H9 (cell line): ENCODE results near the gene KCNMA1. TPM values are rescaled to one million over a fixed set of nuclear protein-coding genes. Genes with fewer than 3 reads are reported as not detected.
A peak's percentile ranks its signal among the peaks of the same experiment; 100 is the strongest.

Experiments
- DNase-seq: peaks from one replicate; pipeline ENCODE4 v3.0.0-alpha.2; 2017
- H2AFZ ChIP-seq: one replicate; pipeline ENCODE4 v1.6.1; 2013; ENCODE audit warnings: mild to moderate bottlenecking, low read length, control low read depth, moderate library complexity
- H2AK5ac ChIP-seq: 2 replicates; pipeline ENCODE4 v1.6.1; 2013; ENCODE audit warnings: low read length, control low read depth, mixed read lengths; ENCODE audit not compliant: insufficient read length
- H2BK120ac ChIP-seq: one replicate; pipeline ENCODE4 v1.6.1; 2013; ENCODE audit warnings: low read depth, mild to moderate bottlenecking, low read length, control low read depth, inconsistent platforms; ENCODE audit not compliant: poor library complexity, severe bottlenecking
- H2BK12ac ChIP-seq: 2 replicates; pipeline ENCODE4 v1.6.1; 2013; ENCODE audit warnings: low read length, control low read depth, mixed read lengths, low read depth; ENCODE audit not compliant: insufficient read length
- H2BK15ac ChIP-seq: 2 replicates; pipeline ENCODE4 v1.6.1; 2013; ENCODE audit warnings: low read depth, low read length, control low read depth
- H2BK20ac ChIP-seq: one replicate; pipeline ENCODE4 v1.6.1; 2013; ENCODE audit warnings: low read depth, mild to moderate bottlenecking, low read length, control low read depth, inconsistent platforms; ENCODE audit not compliant: poor library complexity, severe bottlenecking
- H2BK5ac ChIP-seq: 2 replicates; pipeline ENCODE4 v1.6.1; 2013; ENCODE audit warnings: low read length, control low read depth, mixed read lengths; ENCODE audit not compliant: insufficient read length
- H3K14ac ChIP-seq: 2 replicates; pipeline ENCODE4 v1.6.1; 2013; ENCODE audit warnings: low read length, control low read depth; ENCODE audit not compliant: insufficient read depth
- H3K18ac ChIP-seq: 2 replicates; pipeline ENCODE4 v1.6.1; 2013; ENCODE audit warnings: low read depth, mild to moderate bottlenecking, mixed read lengths, low read length, control low read depth; ENCODE audit not compliant: insufficient read length
- H3K23ac ChIP-seq: 2 replicates; pipeline ENCODE4 v1.6.1; 2013; ENCODE audit warnings: low read length, control low read depth, mixed read lengths, low read depth; ENCODE audit not compliant: insufficient read length
- H3K23me2 ChIP-seq: 2 replicates; pipeline ENCODE4 v1.6.1; 2013; ENCODE audit warnings: low read depth, mild to moderate bottlenecking, mixed read lengths, low read length, control low read depth; ENCODE audit not compliant: insufficient read length, poor library complexity, severe bottlenecking
- H3K27ac ChIP-seq: 2 replicates; pipeline ENCODE4 v1.5.1; 2013; ENCODE audit warnings: low read length, control low read depth, mixed read lengths, low read depth; ENCODE audit not compliant: insufficient read length
- H3K27me3 ChIP-seq: 2 replicates; pipeline ENCODE4 v1.6.1; 2013; ENCODE audit warnings: low read length, control low read depth, inconsistent platforms; ENCODE audit not compliant: insufficient read depth
- H3K4ac ChIP-seq: 2 replicates; pipeline ENCODE4 v1.6.1; 2013; ENCODE audit warnings: low read depth, mild to moderate bottlenecking, control low read depth, inconsistent platforms, low read length, moderate library complexity
- H3K4me1 ChIP-seq: 2 replicates; pipeline ENCODE4 v1.6.1; 2013; ENCODE audit warnings: low read length, control low read depth, inconsistent platforms; ENCODE audit not compliant: insufficient read depth
- H3K4me2 ChIP-seq: 2 replicates; pipeline ENCODE4 v1.6.1; 2013; ENCODE audit warnings: low read length, control low read depth, mixed read lengths; ENCODE audit not compliant: insufficient read length, insufficient read depth
- H3K56ac ChIP-seq: 2 replicates; pipeline ENCODE4 v1.6.1; 2013; ENCODE audit warnings: low read depth, mild to moderate bottlenecking, mixed read lengths, low read length, control low read depth; ENCODE audit not compliant: insufficient read length
- H3K79me1 ChIP-seq: 2 replicates; pipeline ENCODE4 v1.6.1; 2013; ENCODE audit warnings: low read depth, mild to moderate bottlenecking, moderate library complexity, low read length, control low read depth, inconsistent platforms; ENCODE audit not compliant: insufficient read depth, poor library complexity, severe bottlenecking
- H3K79me2 ChIP-seq: 2 replicates; pipeline ENCODE4 v1.6.1; 2013; ENCODE audit warnings: low read length, control low read depth, inconsistent platforms; ENCODE audit not compliant: insufficient read depth
- H3K9ac ChIP-seq: 2 replicates; pipeline ENCODE4 v1.6.1; 2013; ENCODE audit warnings: low read length, control low read depth, mixed read lengths; ENCODE audit not compliant: insufficient read length; ENCODE audit errors: extremely low read depth
- H3K9me3 ChIP-seq: one replicate; pipeline ENCODE4 v1.6.1; 2013; ENCODE audit warnings: low read depth, low read length, inconsistent platforms; ENCODE audit not compliant: control insufficient read depth
- H3T11ph ChIP-seq: one replicate; pipeline ENCODE4 v1.6.1; 2013; ENCODE audit warnings: mild to moderate bottlenecking, low read length, control low read depth, inconsistent platforms
- H4K20me1 ChIP-seq: one replicate; pipeline ENCODE4 v1.6.1; 2013; ENCODE audit not compliant: control insufficient read depth, insufficient read length, insufficient read depth
- H4K5ac ChIP-seq: 2 replicates; pipeline ENCODE4 v1.6.1; 2013; ENCODE audit warnings: low read depth, mild to moderate bottlenecking, mixed read lengths, low read length, control low read depth; ENCODE audit not compliant: insufficient read length
- H4K8ac ChIP-seq: replicated peaks from 2 replicates; pipeline ENCODE4 v1.6.1; 2013; ENCODE audit warnings: low read length, control low read depth, mixed read lengths, low read depth; ENCODE audit not compliant: insufficient read length
- H4K91ac ChIP-seq: 2 replicates; pipeline ENCODE4 v1.6.1; 2013; ENCODE audit warnings: low read depth, mild to moderate bottlenecking, moderate library complexity, mixed read lengths, low read length, control low read depth; ENCODE audit not compliant: insufficient read length
- H3K27ac Mint-ChIP-seq, 3 experiments: 2 replicates in 2 of 3; 3 replicates in 1 of 3; pipeline ENCODE4 v1.8.0; 2020 to 2021; ENCODE audit warnings: mixed read lengths in 3 of 3, mild to moderate bottlenecking in 1 of 3, moderate library complexity in 1 of 3
- H3K27me3 Mint-ChIP-seq: 2 replicates; pipeline ENCODE4 v1.8.0; 2021; ENCODE audit warnings: low read depth, mild to moderate bottlenecking, moderate library complexity, mixed read lengths
- H3K36me3 Mint-ChIP-seq, 3 experiments: 2 replicates in 2 of 3; 3 replicates in 1 of 3; pipeline ENCODE4 v1.8.0; 2020 to 2021; ENCODE audit warnings: low read depth in 3 of 3, mixed read lengths in 3 of 3; ENCODE audit not compliant: insufficient read depth in 1 of 3
- H3K4me1 Mint-ChIP-seq, 2 experiments: 2 replicates each; pipeline ENCODE4 v1.8.0; 2020; ENCODE audit warnings: mixed read lengths in 2 of 2
- H3K4me3 Mint-ChIP-seq, 2 experiments: 2 replicates in 1 of 2; 3 replicates in 1 of 2; pipeline ENCODE4 v1.8.0; 2020 to 2021; ENCODE audit warnings: mild to moderate bottlenecking in 2 of 2, mixed read lengths in 2 of 2, moderate library complexity in 1 of 2
- H3K9me3 Mint-ChIP-seq, 2 experiments: 2 replicates in 1 of 2; 3 replicates in 1 of 2; pipeline ENCODE4 v1.8.0; 2020; ENCODE audit warnings: mild to moderate bottlenecking in 2 of 2, mixed read lengths in 2 of 2, moderate library complexity in 1 of 2
- WGBS: extraction: QIAGEN DNeasy Blood & Tissue Kit; methylation state at CpG from one replicate; pipeline ENCODE4 v1.1.7; 2013; ENCODE audit warnings: missing lambda C conversion rate, low lambda C conversion rate, mixed read lengths; ENCODE audit not compliant: insufficient read length; ENCODE audit errors: extremely low coverage; 5-methylcytosine and 5-hydroxymethylcytosine counted together
- total RNA-seq: library from RNA; stranded (reverse); gene quantifications from 2 replicates; pipeline ENCODE4 v1.2.1, GENCODE V29; 2021
- TF ChIP-seq, protein P1 (sequence below): fragments of 200-600 bp; sonication (generic); conservative IDR thresholded peaks from 3 replicates; pipeline ENCODE4 v1.8.0; 2021; ENCODE audit warnings: antibody characterized with exemption, mild to moderate bottlenecking

The KCNMA1 gene
- total RNA-seq, 1 experiment from 2014 or later = 2.0 TPM

- TF ChIP-seq, protein P1, sequence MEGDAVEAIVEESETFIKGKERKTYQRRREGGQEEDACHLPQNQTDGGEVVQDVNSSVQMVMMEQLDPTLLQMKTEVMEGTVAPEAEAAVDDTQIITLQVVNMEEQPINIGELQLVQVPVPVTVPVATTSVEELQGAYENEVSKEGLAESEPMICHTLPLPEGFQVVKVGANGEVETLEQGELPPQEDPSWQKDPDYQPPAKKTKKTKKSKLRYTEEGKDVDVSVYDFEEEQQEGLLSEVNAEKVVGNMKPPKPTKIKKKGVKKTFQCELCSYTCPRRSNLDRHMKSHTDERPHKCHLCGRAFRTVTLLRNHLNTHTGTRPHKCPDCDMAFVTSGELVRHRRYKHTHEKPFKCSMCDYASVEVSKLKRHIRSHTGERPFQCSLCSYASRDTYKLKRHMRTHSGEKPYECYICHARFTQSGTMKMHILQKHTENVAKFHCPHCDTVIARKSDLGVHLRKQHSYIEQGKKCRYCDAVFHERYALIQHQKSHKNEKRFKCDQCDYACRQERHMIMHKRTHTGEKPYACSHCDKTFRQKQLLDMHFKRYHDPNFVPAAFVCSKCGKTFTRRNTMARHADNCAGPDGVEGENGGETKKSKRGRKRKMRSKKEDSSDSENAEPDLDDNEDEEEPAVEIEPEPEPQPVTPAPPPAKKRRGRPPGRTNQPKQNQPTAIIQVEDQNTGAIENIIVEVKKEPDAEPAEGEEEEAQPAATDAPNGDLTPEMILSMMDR = peak; percentile 46
- Histone ChIP-seq H4K20me1 (no peaks in the 10 kb centered on the region), H2BK5ac (no peak overlapping the region), H3K4ac (no peak overlapping the region), H3K18ac (no peak overlapping the region), H4K5ac (no peak overlapping the region), H4K8ac (no peak overlapping the region), H3K79me2 (no peaks in the 10 kb centered on the region), H3T11ph (no peak overlapping the region), H3K23ac (no peak overlapping the region), H2BK15ac (no peak overlapping the region), H2BK12ac (no peak overlapping the region), H2BK120ac (no peak overlapping the region), H4K91ac (no peak overlapping the region), H2BK20ac (no peak overlapping the region), H2AFZ (no peak overlapping the region), H3K4me2 (peak overlapping the region; percentile 69), H3K56ac (no peak overlapping the region), H3K27me3 (peaks cover 40% of the 10 kb centered on the region), H3K4me1 (no peaks in the 10 kb centered on the region; the same call in 1 of the 2 replicates), H3K9ac (no peak overlapping the region), H2AK5ac (no peak overlapping the region), H3K27ac (no peak overlapping the region), H3K14ac (no peak overlapping the region), H3K79me1 (no peaks in the 10 kb centered on the region), H3K23me2 (peaks cover 20% of the 10 kb centered on the region), H3K9me3 (no peaks in the 10 kb centered on the region)
- Mint-ChIP-seq H3K27ac (no peak overlapping the region; a peak in 1 of 7 replicates), H3K9me3 (no peaks in the 10 kb centered on the region), H3K4me1 (peaks cover 27 to 31% of the 10 kb centered on the region in 2 experiments), H3K4me3 (peak overlapping the region; percentile 88 to 100), H3K36me3 (no peaks in the 10 kb centered on the region; a peak in 1 of 7 replicates), H3K27me3 (peaks cover 83% of the 10 kb centered on the region)
- no CpG with 5 or more reads among the region's 41 CpGs for WGBS
- peak; percentile 46 for DNase-seq
Measured at GRCh38 chr10:77636282-77636966, 1.2 kb downstream of the KCNMA1 start.
